DOHH2 (cell line): Measurements from ENCODE around the gene USP35.

ENCODE experiments used
- H3F3A ChIP-seq: fragments of 200-600 bp; sonication (generic), shearing (Covaris generic); 2 replicates; pipeline ENCODE4 v1.6.0; 2016; ENCODE audit warnings: antibody characterized with exemption, mild to moderate bottlenecking; ENCODE audit not compliant: control insufficient read depth, insufficient read depth
- H3K27ac ChIP-seq: fragments of 200-600 bp; sonication (generic); 2 replicates; pipeline ENCODE4 v1.5.1; 2014; ENCODE audit warnings: low read depth, mild to moderate bottlenecking, low read length, moderate library complexity
- H3K27me3 ChIP-seq: fragments of 200-600 bp; sonication (generic); 2 replicates; pipeline ENCODE4 v1.6.1; 2014; ENCODE audit warnings: mild to moderate bottlenecking, low read length, mixed read lengths; ENCODE audit not compliant: control insufficient read depth
- H3K36me3 ChIP-seq: fragments of 200-600 bp; sonication (generic); 2 replicates; pipeline ENCODE4 v1.6.1; 2014; ENCODE audit warnings: mild to moderate bottlenecking, low read length, moderate library complexity, mixed read lengths; ENCODE audit not compliant: control insufficient read depth
- H3K4me1 ChIP-seq: fragments of 200-600 bp; sonication (generic); 2 replicates; pipeline ENCODE4 v1.6.1; 2014; ENCODE audit warnings: mild to moderate bottlenecking, low read length, mixed read lengths; ENCODE audit not compliant: control insufficient read depth
- H3K4me2 ChIP-seq: fragments of 200-600 bp; sonication (generic); 2 replicates; pipeline ENCODE4 v1.6.0; 2014; ENCODE audit warnings: mild to moderate bottlenecking, low read length, moderate library complexity
- H3K4me3 ChIP-seq: fragments of 200-600 bp; sonication (generic); 2 replicates; pipeline ENCODE4 v1.5.1; 2014; ENCODE audit warnings: mild to moderate bottlenecking, low read length, mixed read lengths
- H3K79me2 ChIP-seq: fragments of 200-600 bp; sonication (generic); 2 replicates; pipeline ENCODE4 v1.6.1; 2014; ENCODE audit warnings: mild to moderate bottlenecking, low read length, mixed read lengths; ENCODE audit not compliant: control insufficient read depth
- H3K9me2 ChIP-seq: fragments of 200-600 bp; sonication (generic); replicated peaks from 2 replicates; pipeline ENCODE4 v1.6.1; 2014; ENCODE audit warnings: mild to moderate bottlenecking, low read length, mixed read lengths; ENCODE audit not compliant: control insufficient read depth
- H3K9me3 ChIP-seq: fragments of 200-600 bp; sonication (generic); 2 replicates; pipeline ENCODE4 v1.6.1; 2014; ENCODE audit warnings: antibody characterized with exemption, low read length, mixed read lengths; ENCODE audit not compliant: control insufficient read depth, insufficient read depth
- H4K20me1 ChIP-seq: fragments of 200-600 bp; sonication (generic); 2 replicates; pipeline ENCODE4 v1.6.0; 2014; ENCODE audit warnings: low read depth, mild to moderate bottlenecking, antibody characterized with exemption, low read length, moderate library complexity; ENCODE audit not compliant: control insufficient read depth, insufficient read depth
- EZH2phosphoT487 ChIP-seq: fragments of 200-600 bp; sonication (generic); IDR thresholded peaks from 2 replicates; pipeline ENCODE4 v1.6.1; 2017; ENCODE audit warnings: borderline replicate concordance, mild to moderate bottlenecking, antibody characterized with exemption, low read length, moderate library complexity, mixed read lengths
- TF ChIP-seq, protein P1 (sequence below): fragments of 200-600 bp; sonication (generic); IDR thresholded peaks from one replicate; pipeline ENCODE4 v1.5.1; 2014; ENCODE audit warnings: antibody characterized with exemption, mild to moderate bottlenecking, low read depth, low read length; ENCODE audit not compliant: poor library complexity, severe bottlenecking

USP35 gene

DNA sequence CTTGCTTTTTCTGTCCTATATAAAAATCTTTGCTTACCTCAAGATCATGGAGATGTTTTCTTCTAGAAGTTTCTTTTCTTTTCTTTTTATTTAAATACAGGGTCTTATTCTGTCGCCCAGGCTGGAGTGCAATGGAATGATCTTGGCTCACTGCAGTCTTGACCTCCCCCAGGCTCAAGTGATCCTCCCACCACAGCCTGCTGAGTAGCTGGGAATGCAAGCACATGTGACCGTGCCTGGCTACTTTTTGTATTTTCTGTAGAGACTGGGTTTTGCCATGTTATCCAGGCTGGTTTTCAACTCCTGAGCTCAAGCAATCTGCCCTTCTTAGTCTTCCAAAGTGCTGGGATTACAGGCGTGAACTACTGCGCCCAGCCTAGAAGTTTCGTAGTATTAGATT lies 45.3 kb downstream of the USP35 start:
- Histone ChIP-seq H3K4me2 (no peak overlapping the region), H3K27ac (no peak overlapping the region), H3K4me1 (no peaks in the 10 kb centered on the region), H3K9me3 (no peaks in the 10 kb centered on the region), H3K79me2 (no peaks in the 10 kb centered on the region), H3K4me3 (no peak overlapping the region), H3K36me3 (no peaks in the 10 kb centered on the region), H4K20me1 (no peaks in the 10 kb centered on the region), H3F3A (no peaks in the 10 kb centered on the region), H3K9me2 (no peaks in the 10 kb centered on the region), H3K27me3 (peaks cover 3% of the 10 kb centered on the region; the same call in 1 of the 2 replicates)
- no peak for TF ChIP-seq EZH2phosphoT487
- TF ChIP-seq, protein P1, sequence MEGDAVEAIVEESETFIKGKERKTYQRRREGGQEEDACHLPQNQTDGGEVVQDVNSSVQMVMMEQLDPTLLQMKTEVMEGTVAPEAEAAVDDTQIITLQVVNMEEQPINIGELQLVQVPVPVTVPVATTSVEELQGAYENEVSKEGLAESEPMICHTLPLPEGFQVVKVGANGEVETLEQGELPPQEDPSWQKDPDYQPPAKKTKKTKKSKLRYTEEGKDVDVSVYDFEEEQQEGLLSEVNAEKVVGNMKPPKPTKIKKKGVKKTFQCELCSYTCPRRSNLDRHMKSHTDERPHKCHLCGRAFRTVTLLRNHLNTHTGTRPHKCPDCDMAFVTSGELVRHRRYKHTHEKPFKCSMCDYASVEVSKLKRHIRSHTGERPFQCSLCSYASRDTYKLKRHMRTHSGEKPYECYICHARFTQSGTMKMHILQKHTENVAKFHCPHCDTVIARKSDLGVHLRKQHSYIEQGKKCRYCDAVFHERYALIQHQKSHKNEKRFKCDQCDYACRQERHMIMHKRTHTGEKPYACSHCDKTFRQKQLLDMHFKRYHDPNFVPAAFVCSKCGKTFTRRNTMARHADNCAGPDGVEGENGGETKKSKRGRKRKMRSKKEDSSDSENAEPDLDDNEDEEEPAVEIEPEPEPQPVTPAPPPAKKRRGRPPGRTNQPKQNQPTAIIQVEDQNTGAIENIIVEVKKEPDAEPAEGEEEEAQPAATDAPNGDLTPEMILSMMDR: no peak

DNA sequence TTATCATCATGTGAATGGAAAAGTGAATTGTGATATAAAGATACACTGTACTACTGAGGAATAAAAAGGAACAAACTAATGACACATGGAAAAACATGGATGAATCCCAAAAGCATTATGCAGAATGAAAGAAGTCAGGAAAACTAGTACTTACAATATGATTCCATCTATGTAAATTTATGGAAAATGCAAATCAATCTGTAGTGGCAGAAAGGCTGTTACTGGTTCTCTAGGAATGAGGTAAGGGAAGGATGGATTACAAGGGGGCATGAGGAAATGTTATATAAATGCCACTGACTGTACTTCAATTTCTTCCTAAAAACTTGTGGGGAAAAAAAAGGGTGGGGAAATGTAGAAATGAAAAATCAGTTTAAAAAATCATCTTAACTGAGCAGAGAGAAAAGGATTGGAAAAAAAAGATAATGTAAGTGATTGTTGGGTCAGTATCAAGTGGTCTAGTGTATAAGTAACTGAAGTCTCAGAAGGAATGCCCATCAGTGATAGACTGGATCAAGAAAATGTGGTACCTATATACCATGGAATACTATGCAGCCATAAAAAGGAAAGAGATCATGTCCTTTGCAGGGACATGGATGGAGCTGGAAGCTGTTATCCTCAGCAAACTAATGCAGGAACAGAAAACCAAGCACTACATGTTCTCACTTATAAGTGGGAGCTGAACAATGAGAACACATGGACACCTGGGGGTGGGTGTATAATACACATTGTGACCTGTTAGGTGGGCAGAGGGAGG lies 48.8 kb downstream of the USP35 start:
- no peaks in the 10 kb centered on the region for H3K79me2 ChIP-seq
- H3K9me3 ChIP-seq: peaks cover 8% of the 10 kb centered on the region; the same call in 1 of the 2 replicates
- TF ChIP-seq EZH2phosphoT487: no peak
- TF ChIP-seq, protein P1: no peak
- H4K20me1 ChIP-seq: no peaks in the 10 kb centered on the region
- H3K27me3 ChIP-seq: peaks cover 3% of the 10 kb centered on the region; the same call in 1 of the 2 replicates
- H3K27ac ChIP-seq: no peak overlapping the region
- no peaks in the 10 kb centered on the region for H3K36me3 ChIP-seq
- no peaks in the 10 kb centered on the region for H3F3A ChIP-seq
- no peaks in the 10 kb centered on the region for H3K4me1 ChIP-seq
- no peaks in the 10 kb centered on the region for H3K9me2 ChIP-seq
- H3K4me3 ChIP-seq: no peak overlapping the region
- no peak overlapping the region for H3K4me2 ChIP-seq

DNA sequence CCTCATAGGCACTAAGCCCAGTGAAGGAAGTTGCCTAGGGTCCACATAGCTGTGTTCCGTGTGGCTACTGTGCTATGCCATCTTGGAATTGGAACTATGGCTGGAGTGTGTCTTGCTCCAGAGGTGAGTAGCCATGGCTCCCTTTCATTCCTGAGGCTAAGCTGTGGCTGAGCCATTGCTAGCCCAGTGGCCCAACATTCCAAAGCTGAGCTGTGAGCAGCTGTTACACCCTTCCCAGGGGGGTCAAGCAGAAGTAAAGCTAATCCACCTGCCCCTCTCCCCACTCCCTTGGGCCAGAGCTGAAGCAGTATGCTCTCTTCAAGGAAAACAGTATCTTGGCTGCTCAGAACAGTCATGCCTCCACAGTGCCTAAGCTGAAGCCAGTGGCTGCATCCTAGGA lies 51.1 kb downstream of the USP35 start:
- Histone ChIP-seq H3K36me3 (no peaks in the 10 kb centered on the region), H3K4me2 (no peak overlapping the region)
- TF ChIP-seq EZH2phosphoT487: no peak
- TF ChIP-seq, protein P1: no peak

More for the DNA sequence above, 51.1 kb downstream of the USP35 start:
- no peaks in the 10 kb centered on the region for H3K79me2 ChIP-seq
- no peak overlapping the region for H3K4me3 ChIP-seq
- H3K9me3 ChIP-seq: peaks cover 8% of the 10 kb centered on the region; the same call in 1 of the 2 replicates
- H4K20me1 ChIP-seq: no peaks in the 10 kb centered on the region
- peaks cover 6% of the 10 kb centered on the region for H3K4me1 ChIP-seq
- H3F3A ChIP-seq: no peaks in the 10 kb centered on the region
- no peak overlapping the region for H3K27ac ChIP-seq
- H3K9me2 ChIP-seq: no peaks in the 10 kb centered on the region
- H3K27me3 ChIP-seq: peaks cover 3% of the 10 kb centered on the region; the same call in 1 of the 2 replicates
